SK-N-SH (cell line): ENCODE data around the gene LRRC32. TPM values are rescaled to one million over a fixed set of nuclear protein-coding genes. Genes with fewer than 3 reads are reported as not detected.

ENCODE experiments used
- CTCF ChIA-PET: fragments of 300-600, 350-600 bp; formaldehyde crosslinking; extraction: SDS; loops from one replicate; lab custom pipeline; 2021; lab: Yijun Ruan, JAX
- POLR2A ChIA-PET: fragments of 350-600 bp; sonication (Branson Sonifier 250); formaldehyde crosslinking; extraction: SDS; loops from one replicate; lab custom pipeline; 2020; ENCODE audit warnings: antibody characterized with exemption, inconsistent platforms; lab: Yijun Ruan, JAX
- DNase-seq: peaks from one replicate; pipeline ENCODE4 v3.0.0; 2012
- H2AFZ ChIP-seq: fragments of 200-600 bp; sonication (generic); 2 replicates; pipeline ENCODE4 v1.8.1; 2016; ENCODE audit warnings: antibody characterized with exemption, mild to moderate bottlenecking, low read depth
- H3F3A ChIP-seq: fragments of 200-600 bp; sonication (generic); replicated peaks from 2 replicates; pipeline ENCODE3; 2016; ENCODE audit warnings: antibody characterized with exemption, mild to moderate bottlenecking; ENCODE audit not compliant: insufficient read depth
- H3K27ac ChIP-seq, 2 experiments: fragments of 200-500 bp in 1 of 2; fragments of 200-600 bp in 1 of 2; sonication (Bioruptor generic) in 1 of 2; sonication (generic), shearing (Covaris generic) in 1 of 2; 2 replicates each; pipeline versions ENCODE4 v1.5.1 to v1.6.1; 2014 to 2016; ENCODE audit warnings: low read depth in 2 of 2, inconsistent platforms in 1 of 2, low read length in 1 of 2, mild to moderate bottlenecking in 1 of 2, mixed read lengths in 1 of 2
- H3K27me3 ChIP-seq: fragments of 200-600 bp; sonication (generic), shearing (Covaris generic); 2 replicates; pipeline ENCODE4 v1.6.1; 2016; ENCODE audit warnings: mixed run types; ENCODE audit not compliant: insufficient read depth
- H3K36me3 ChIP-seq, 2 experiments: fragments of 200-500 bp in 1 of 2; fragments of 200-600 bp in 1 of 2; sonication (Bioruptor generic) in 1 of 2; sonication (generic) in 1 of 2; replicated peaks in 1 of 2; 2 replicates each; pipeline versions ENCODE3 to v1.5.1; 2014 to 2016; ENCODE audit warnings: low read length in 1 of 2, mild to moderate bottlenecking in 1 of 2; ENCODE audit not compliant: insufficient read depth in 2 of 2, control insufficient read depth in 1 of 2
- H3K4me1 ChIP-seq, 2 experiments: fragments of 200-500 bp in 1 of 2; fragments of 200-600 bp in 1 of 2; sonication (Bioruptor generic) in 1 of 2; sonication (generic), shearing (Covaris generic) in 1 of 2; 2 replicates each; pipeline versions ENCODE4 v1.5.1 to v1.6.1; 2014 to 2016; ENCODE audit warnings: low read depth in 1 of 2, low read length in 1 of 2, mixed run types in 1 of 2; ENCODE audit not compliant: insufficient read depth in 2 of 2, control insufficient read depth in 1 of 2
- H3K4me2 ChIP-seq: fragments of 200-600 bp; sonication (generic), shearing (Covaris generic); 2 replicates; pipeline ENCODE4 v1.6.1; 2017; ENCODE audit warnings: mixed run types
- H3K4me3 ChIP-seq, 2 experiments: fragments of 200-500 bp in 1 of 2; fragments of 200-600 bp in 1 of 2; sonication (Bioruptor generic) in 1 of 2; sonication (generic), shearing (Covaris generic) in 1 of 2; 2 replicates each; pipeline versions ENCODE4 v1.5.1 to v1.8.1; 2014 to 2016; ENCODE audit warnings: low read depth in 2 of 2, inconsistent platforms in 1 of 2, low read length in 1 of 2, mild to moderate bottlenecking in 1 of 2, mixed read lengths in 1 of 2, moderate library complexity in 1 of 2
- H3K79me2 ChIP-seq: fragments of 200-600 bp; sonication (generic); 2 replicates; pipeline ENCODE4 v1.8.1; 2017; ENCODE audit warnings: mild to moderate bottlenecking; ENCODE audit not compliant: insufficient read depth
- H3K9ac ChIP-seq: fragments of 200-600 bp; sonication (generic); 2 replicates; pipeline ENCODE4 v1.6.1; 2017; ENCODE audit warnings: mixed run types
- H3K9me2 ChIP-seq: fragments of 200-600 bp; sonication (generic); 2 replicates; pipeline ENCODE4 v1.6.1; 2017; ENCODE audit warnings: mixed run types
- H3K9me3 ChIP-seq: fragments of 200-600 bp; sonication (generic); 2 replicates; pipeline ENCODE4 v1.6.1; 2017; ENCODE audit warnings: mixed run types, mild to moderate bottlenecking, moderate library complexity
- H4K20me1 ChIP-seq: fragments of 200-600 bp; sonication (generic); 2 replicates; pipeline ENCODE4 v1.6.1; 2017; ENCODE audit warnings: mild to moderate bottlenecking, mixed run types; ENCODE audit not compliant: insufficient read depth
- ELF1 ChIP-seq: IDR thresholded peaks from 2 replicates; pipeline ENCODE4 v1.4.0; 2012
- EP300 ChIP-seq, 2 experiments: IDR thresholded peaks; 2 replicates each; pipeline versions ENCODE4 v1.4.0 to v1.6.1; 2012; ENCODE audit warnings: borderline replicate concordance in 1 of 2, low read depth in 1 of 2, low read length in 1 of 2
- FOSL2 ChIP-seq: IDR thresholded peaks from 2 replicates; pipeline ENCODE4 v1.4.0; 2012; ENCODE audit warnings: low read depth, mild to moderate bottlenecking, moderate library complexity, borderline replicate concordance
- FOXM1 ChIP-seq: IDR thresholded peaks from 2 replicates; pipeline ENCODE4 v1.4.0; 2012; ENCODE audit warnings: low read depth, mild to moderate bottlenecking
- IRF3 ChIP-seq: fragments of 150-350 bp; IDR thresholded peaks from 2 replicates; pipeline ENCODE4 v1.6.1; 2016; ENCODE audit warnings: mild to moderate bottlenecking, low read depth, low read length
- JUND ChIP-seq: IDR thresholded peaks from 2 replicates; pipeline ENCODE4 v1.4.0; 2012
- MEF2A ChIP-seq: IDR thresholded peaks from 2 replicates; pipeline ENCODE4 v1.4.0; 2012; ENCODE audit warnings: low read depth, borderline replicate concordance
- MXI1 ChIP-seq: IDR thresholded peaks from 2 replicates; pipeline ENCODE4 v1.6.1; 2012; ENCODE audit warnings: mild to moderate bottlenecking, low read depth, low read length, improper control_type of control experiment
- NFIC ChIP-seq: IDR thresholded peaks from 2 replicates; pipeline ENCODE4 v1.4.0; 2012; ENCODE audit warnings: borderline replicate concordance
- POLR2AphosphoS5 ChIP-seq: IDR thresholded peaks from 2 replicates; pipeline ENCODE4 v1.6.1; 2012; ENCODE audit warnings: low read depth, low read length
- RAD21 ChIP-seq: IDR thresholded peaks from 2 replicates; pipeline ENCODE4 v1.6.1; 2012; ENCODE audit warnings: mild to moderate bottlenecking, low read length
- REST ChIP-seq: IDR thresholded peaks from 2 replicates; pipeline ENCODE4 v1.6.1; 2012; ENCODE audit warnings: mild to moderate bottlenecking, low read depth, low read length, moderate library complexity
- TAF1 ChIP-seq: IDR thresholded peaks from 2 replicates; pipeline ENCODE4 v1.6.1; 2012; ENCODE audit warnings: low read depth, mild to moderate bottlenecking, low read length, moderate library complexity, borderline replicate concordance
- TCF12 ChIP-seq: IDR thresholded peaks from 2 replicates; pipeline ENCODE4 v1.4.0; 2012
- TEAD4 ChIP-seq: IDR thresholded peaks from 2 replicates; pipeline ENCODE4 v1.4.0; 2012; ENCODE audit warnings: mild to moderate bottlenecking, borderline replicate concordance; ENCODE audit not compliant: insufficient read depth
- YY1 ChIP-seq: IDR thresholded peaks from 2 replicates; pipeline ENCODE4 v1.4.0; 2012; ENCODE audit warnings: low read depth, mild to moderate bottlenecking
- WGBS: methylation state at CpG from one replicate; pipeline ENCODE4 v1.1.6; 2017; ENCODE audit warnings: low lambda C conversion rate; 5-methylcytosine and 5-hydroxymethylcytosine counted together
- polyA plus RNA-seq, 3 experiments: library from polyadenylated mRNA; depleted of rRNA; stranded (reverse); fragments of >200 nt; gene quantifications; 2 replicates each; pipeline ENCODE4 v1.2.3, GENCODE V29; 2012

LRRC32 gene
- polyA plus RNA-seq, 1 of the 3 experiments (the other 2 are of a cell fraction), result 0.43 TPM

GRCh38 chr11:76616676-76617552 lies 53.6 kb downstream of the LRRC32 start:
- H3K79me2 ChIP-seq, result no peaks in the 10 kb centered on the region
- no peaks in the 10 kb centered on the region for H3K27me3 ChIP-seq
- POLR2A ChIA-PET, result no interaction called here
- no peak for TF ChIP-seq JUND
- TF ChIP-seq, all 33 proteins: peak for 0
- CTCF ChIA-PET, result interaction anchor here (1.2 to 1.5 kb wide), 2 partner anchors 8 to 13 kb away, joined by 3 read pairs; no protein-coding TSS in a partner anchor
- H3K9me3 ChIP-seq, result no peaks in the 10 kb centered on the region
- H2AFZ ChIP-seq, result no peak overlapping the region
- 87% methylated on average over 9 of the region's 10 CpGs for WGBS
- H4K20me1 ChIP-seq, result no peaks in the 10 kb centered on the region
- no peak overlapping the region for H3K4me2 ChIP-seq
- H3K4me1 ChIP-seq, result peaks cover 5 to 34% of the 10 kb centered on the region in 2 experiments; a peak in 2 of 4 replicates
- no peak overlapping the region for H3K9ac ChIP-seq
- no peak overlapping the region for H3K4me3 ChIP-seq
- peaks cover 6% of the 10 kb centered on the region for H3F3A ChIP-seq
- no peak overlapping the region for H3K27ac ChIP-seq
- no peaks in the 10 kb centered on the region for H3K9me2 ChIP-seq
- no peaks in the 10 kb centered on the region for H3K36me3 ChIP-seq
- DNase-seq, result no peak

GRCh38 chr11:76615950-76616349 lies 54.6 kb downstream of the LRRC32 start:
- H3K27me3 ChIP-seq, result no peaks in the 10 kb centered on the region
- H3K4me3 ChIP-seq, result no peak overlapping the region
- no peaks in the 10 kb centered on the region for H3K79me2 ChIP-seq
- H3K4me2 ChIP-seq, result no peak overlapping the region; the same call in 1 of the 2 replicates
- POLR2A ChIA-PET, result no interaction called here
- H2AFZ ChIP-seq, result no peak overlapping the region
- peaks cover 0 to 38% of the 10 kb centered on the region in 2 experiments; a peak in 1 of 4 replicates for H3K4me1 ChIP-seq
- no peak overlapping the region; a peak in 1 of 4 replicates for H3K27ac ChIP-seq
- no peaks in the 10 kb centered on the region for H3K9me2 ChIP-seq
- no peak for DNase-seq
- no peaks in the 10 kb centered on the region for H4K20me1 ChIP-seq
- peaks cover 6% of the 10 kb centered on the region for H3F3A ChIP-seq
- H3K9me3 ChIP-seq, result no peaks in the 10 kb centered on the region
- no peaks in the 10 kb centered on the region for H3K36me3 ChIP-seq
- no peak overlapping the region for H3K9ac ChIP-seq
- TF ChIP-seq JUND (no peak), MEF2A (no peak), RAD21 (no peak), ELF1 (no peak), TEAD4 (no peak), EP300 (IDR thresholded peaks at IDR 0.05; ENCODE audit: borderline replicate concordance in 1 of 2, low read depth in 1 of 2, low read length in 1 of 2) (no peak), TCF12 (0 out of 2 replicates have a peak, but pooled peaks have one; percentile 6), NFIC (0 out of 2 replicates have a peak, but pooled peaks have one; percentile 22), TAF1 (no peak)
- TF ChIP-seq, all 33 proteins: peak for 2
- WGBS, result 60% methylated on average over 4 of the region's 4 CpGs
- CTCF ChIA-PET, result interaction anchor here (1.2 kb wide), 1 partner anchor 9 kb away, joined by 3 read pairs; no protein-coding TSS in a partner anchor

GRCh38 chr11:76614471-76615179 lies 55.9 kb downstream of the LRRC32 start:
- Histone ChIP-seq H3K9me2 (no peaks in the 10 kb centered on the region), H4K20me1 (no peaks in the 10 kb centered on the region), H3K4me1 (peaks cover 0 to 51% of the 10 kb centered on the region in 2 experiments; a peak in 1 of 4 replicates), H3K79me2 (no peaks in the 10 kb centered on the region), H2AFZ (no peak overlapping the region), H3K27me3 (no peaks in the 10 kb centered on the region), H3K27ac (peak overlapping the region in 1 of 2 experiments; percentile 9; a peak in 1 of 4 replicates), H3K9ac (no peak overlapping the region), H3K4me3 (no peak overlapping the region), H3K9me3 (no peaks in the 10 kb centered on the region), H3K4me2 (no peak overlapping the region), H3F3A (peaks cover 6% of the 10 kb centered on the region), H3K36me3 (no peaks in the 10 kb centered on the region)
- DNase-seq, result peak; percentile 58
- ChIA-PET CTCF (no interaction called here), POLR2A (no interaction called here)
- 79% methylated on average over 6 of the region's 12 CpGs for WGBS
- TF ChIP-seq FOXM1 (no peak), REST (no peak), YY1 (no peak), IRF3 (no peak), MXI1 (no peak), FOSL2 (no peak), POLR2AphosphoS5 (no peak)
